ENCODE data around the gene CTIF.

DNA sequence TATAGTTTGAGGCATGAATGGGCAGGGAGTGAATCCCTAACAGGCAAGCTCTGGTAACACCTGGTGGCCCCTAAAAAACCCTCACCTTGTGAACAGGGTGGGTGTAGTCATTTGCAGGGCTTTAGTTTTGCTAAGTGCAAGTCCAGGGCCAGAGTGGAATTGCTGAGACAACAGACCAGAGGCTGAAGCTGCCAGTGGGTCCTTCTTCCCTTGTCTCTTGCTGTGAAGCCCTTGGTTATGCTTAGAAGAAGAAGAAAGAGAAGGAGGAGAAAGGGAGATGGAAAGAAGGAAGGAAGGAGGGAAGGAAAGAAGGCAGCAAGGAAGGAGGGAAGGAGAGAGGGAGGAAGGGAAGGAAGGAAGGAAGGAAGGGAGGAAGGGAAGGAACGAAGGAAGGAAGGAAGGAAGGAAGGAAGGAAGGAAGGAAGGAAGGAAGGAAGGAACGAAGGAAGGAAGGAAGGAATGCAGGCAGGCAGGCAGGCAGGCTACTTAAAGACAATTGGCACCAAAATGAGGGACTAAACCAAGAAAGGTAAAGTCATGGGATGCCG lies 366.1 kb downstream of the CTIF start:
- TF ChIP-seq, protein P1, sequence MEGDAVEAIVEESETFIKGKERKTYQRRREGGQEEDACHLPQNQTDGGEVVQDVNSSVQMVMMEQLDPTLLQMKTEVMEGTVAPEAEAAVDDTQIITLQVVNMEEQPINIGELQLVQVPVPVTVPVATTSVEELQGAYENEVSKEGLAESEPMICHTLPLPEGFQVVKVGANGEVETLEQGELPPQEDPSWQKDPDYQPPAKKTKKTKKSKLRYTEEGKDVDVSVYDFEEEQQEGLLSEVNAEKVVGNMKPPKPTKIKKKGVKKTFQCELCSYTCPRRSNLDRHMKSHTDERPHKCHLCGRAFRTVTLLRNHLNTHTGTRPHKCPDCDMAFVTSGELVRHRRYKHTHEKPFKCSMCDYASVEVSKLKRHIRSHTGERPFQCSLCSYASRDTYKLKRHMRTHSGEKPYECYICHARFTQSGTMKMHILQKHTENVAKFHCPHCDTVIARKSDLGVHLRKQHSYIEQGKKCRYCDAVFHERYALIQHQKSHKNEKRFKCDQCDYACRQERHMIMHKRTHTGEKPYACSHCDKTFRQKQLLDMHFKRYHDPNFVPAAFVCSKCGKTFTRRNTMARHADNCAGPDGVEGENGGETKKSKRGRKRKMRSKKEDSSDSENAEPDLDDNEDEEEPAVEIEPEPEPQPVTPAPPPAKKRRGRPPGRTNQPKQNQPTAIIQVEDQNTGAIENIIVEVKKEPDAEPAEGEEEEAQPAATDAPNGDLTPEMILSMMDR (conservative IDR thresholded peaks at IDR 0.05; ENCODE audit: low read depth in 2 of 2): no peak
- TF ChIP-seq POLR2AphosphoS5 (IDR thresholded peaks at IDR 0.05; ENCODE audit: low read depth) (no peak), EZH2phosphoT487 (IDR thresholded peaks at IDR 0.05; ENCODE audit: unreplicated experiment) (no peak), EZH2 (IDR thresholded peaks at IDR 0.05; ENCODE audit: low read depth, unreplicated experiment) (no peak), JUNB (IDR thresholded peaks at IDR 0.05; ENCODE audit: unreplicated experiment) (no peak), ZNF331 (CRISPR knock-in tag; IDR thresholded peaks at IDR 0.05; ENCODE audit: low read depth) (no peak), CREB1 (CRISPR knock-in tag; IDR thresholded peaks at IDR 0.05; ENCODE audit: low read depth) (no peak), NANOG (IDR thresholded peaks at IDR 0.05; ENCODE audit: borderline replicate concordance) (no peak), ZNF114 (CRISPR knock-in tag; IDR thresholded peaks at IDR 0.05) (no peak), STAT1 (IDR thresholded peaks at IDR 0.05; ENCODE audit: unreplicated experiment) (no peak)
- TF ChIP-seq, protein P2, sequence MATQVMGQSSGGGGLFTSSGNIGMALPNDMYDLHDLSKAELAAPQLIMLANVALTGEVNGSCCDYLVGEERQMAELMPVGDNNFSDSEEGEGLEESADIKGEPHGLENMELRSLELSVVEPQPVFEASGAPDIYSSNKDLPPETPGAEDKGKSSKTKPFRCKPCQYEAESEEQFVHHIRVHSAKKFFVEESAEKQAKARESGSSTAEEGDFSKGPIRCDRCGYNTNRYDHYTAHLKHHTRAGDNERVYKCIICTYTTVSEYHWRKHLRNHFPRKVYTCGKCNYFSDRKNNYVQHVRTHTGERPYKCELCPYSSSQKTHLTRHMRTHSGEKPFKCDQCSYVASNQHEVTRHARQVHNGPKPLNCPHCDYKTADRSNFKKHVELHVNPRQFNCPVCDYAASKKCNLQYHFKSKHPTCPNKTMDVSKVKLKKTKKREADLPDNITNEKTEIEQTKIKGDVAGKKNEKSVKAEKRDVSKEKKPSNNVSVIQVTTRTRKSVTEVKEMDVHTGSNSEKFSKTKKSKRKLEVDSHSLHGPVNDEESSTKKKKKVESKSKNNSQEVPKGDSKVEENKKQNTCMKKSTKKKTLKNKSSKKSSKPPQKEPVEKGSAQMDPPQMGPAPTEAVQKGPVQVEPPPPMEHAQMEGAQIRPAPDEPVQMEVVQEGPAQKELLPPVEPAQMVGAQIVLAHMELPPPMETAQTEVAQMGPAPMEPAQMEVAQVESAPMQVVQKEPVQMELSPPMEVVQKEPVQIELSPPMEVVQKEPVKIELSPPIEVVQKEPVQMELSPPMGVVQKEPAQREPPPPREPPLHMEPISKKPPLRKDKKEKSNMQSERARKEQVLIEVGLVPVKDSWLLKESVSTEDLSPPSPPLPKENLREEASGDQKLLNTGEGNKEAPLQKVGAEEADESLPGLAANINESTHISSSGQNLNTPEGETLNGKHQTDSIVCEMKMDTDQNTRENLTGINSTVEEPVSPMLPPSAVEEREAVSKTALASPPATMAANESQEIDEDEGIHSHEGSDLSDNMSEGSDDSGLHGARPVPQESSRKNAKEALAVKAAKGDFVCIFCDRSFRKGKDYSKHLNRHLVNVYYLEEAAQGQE (IDR thresholded peaks at IDR 0.05; ENCODE audit: unreplicated experiment): no peak
